D721Med (cell line): ENCODE measurements around the gene PEAR1.

Source experiments
- DNase-seq: peaks from one replicate; pipeline ENCODE4 v3.0.0; 2011; ENCODE audit warnings: low spot score; ENCODE audit not compliant: insufficient read length
- FAIRE-seq: peaks from 2 replicates; lab custom pipeline; 2011; peaks lifted over from hg19 to GRCh38; lab: Jason Lieb, UNC
- TF ChIP-seq, protein P1 (sequence below): IDR thresholded peaks from 2 replicates; pipeline ENCODE4 v1.5.1; 2012; ENCODE audit warnings: mild to moderate bottlenecking, control low read depth; ENCODE audit not compliant: insufficient read depth; ENCODE audit errors: missing control alignments

Gene PEAR1

DNA sequence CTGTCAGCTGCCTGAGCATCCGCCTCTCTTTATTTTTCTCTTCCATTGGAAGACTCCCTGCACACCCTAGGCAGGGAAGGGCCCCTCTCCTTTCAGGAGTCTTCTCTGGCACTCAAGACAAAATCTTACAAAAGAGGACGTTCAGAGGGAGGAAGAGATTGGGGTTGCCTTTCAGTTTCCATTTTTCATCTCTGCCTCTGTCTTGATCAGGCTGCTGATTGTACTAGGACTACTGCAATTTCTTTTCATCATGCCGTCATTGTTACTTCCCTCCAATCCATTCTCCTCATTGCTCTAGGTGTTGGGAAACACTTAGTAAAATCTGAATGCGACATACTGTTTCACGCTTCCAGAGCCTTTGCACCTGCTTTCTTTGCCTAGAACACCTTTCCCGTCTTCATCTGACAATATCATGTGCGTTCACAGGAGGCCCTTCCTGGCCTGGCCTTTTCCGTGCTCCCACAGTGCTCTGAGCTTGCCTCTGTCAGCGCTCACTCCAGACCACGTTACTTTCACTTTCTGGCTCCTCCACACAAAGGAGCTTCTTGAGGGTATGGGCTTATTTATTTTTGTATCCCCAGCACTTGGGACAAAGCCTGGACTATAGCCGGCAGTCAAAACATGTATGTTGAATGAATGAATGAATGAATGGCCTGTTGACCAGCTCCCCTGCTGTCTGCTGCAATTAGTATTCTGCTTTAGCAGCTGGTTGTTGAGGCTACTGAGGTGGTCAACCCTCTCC is 37.9 kb downstream of the PEAR1 start:
- FAIRE-seq (no peak), DNase-seq (no peak)
- TF ChIP-seq, protein P1, sequence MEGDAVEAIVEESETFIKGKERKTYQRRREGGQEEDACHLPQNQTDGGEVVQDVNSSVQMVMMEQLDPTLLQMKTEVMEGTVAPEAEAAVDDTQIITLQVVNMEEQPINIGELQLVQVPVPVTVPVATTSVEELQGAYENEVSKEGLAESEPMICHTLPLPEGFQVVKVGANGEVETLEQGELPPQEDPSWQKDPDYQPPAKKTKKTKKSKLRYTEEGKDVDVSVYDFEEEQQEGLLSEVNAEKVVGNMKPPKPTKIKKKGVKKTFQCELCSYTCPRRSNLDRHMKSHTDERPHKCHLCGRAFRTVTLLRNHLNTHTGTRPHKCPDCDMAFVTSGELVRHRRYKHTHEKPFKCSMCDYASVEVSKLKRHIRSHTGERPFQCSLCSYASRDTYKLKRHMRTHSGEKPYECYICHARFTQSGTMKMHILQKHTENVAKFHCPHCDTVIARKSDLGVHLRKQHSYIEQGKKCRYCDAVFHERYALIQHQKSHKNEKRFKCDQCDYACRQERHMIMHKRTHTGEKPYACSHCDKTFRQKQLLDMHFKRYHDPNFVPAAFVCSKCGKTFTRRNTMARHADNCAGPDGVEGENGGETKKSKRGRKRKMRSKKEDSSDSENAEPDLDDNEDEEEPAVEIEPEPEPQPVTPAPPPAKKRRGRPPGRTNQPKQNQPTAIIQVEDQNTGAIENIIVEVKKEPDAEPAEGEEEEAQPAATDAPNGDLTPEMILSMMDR: no peak

DNA sequence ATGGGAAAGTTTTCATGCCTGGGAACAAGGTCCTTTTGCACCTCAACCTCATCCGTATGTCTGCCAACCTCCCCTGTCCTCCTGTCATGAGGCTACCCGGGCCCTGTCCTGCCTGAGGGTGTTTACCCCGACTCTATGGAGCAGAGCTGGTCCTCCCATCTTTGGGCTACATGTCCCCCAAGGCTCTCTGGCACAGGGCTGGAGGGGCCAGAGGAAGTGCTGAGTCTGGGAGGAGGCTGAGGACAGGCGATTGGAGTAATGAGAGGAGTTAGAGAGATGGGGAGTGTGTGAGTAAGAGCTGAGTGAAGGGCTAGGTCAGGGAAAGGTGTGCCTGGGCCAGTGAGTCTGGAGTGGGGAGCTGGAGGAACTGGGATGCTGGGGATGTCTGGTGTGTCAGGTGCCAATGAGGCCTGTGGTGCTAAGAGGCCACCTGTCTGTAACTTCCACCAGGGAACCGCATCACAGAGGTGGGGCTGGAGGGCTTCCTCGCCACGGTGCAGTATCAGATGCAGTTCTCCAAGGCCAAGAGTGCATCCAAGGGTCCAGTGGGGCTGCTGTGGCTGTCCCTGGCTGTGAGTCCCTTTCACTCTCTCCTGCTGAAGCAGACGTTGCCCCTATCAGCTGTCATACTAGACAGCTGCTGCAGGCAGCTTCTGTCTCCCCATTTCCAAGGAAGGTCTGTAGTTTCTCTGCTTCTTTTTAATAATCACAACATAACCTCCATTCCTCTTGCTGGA is 38.6 kb downstream of the PEAR1 start:
- DNase-seq: no peak
- TF ChIP-seq, protein P1: no peak
- FAIRE-seq: no peak

DNA sequence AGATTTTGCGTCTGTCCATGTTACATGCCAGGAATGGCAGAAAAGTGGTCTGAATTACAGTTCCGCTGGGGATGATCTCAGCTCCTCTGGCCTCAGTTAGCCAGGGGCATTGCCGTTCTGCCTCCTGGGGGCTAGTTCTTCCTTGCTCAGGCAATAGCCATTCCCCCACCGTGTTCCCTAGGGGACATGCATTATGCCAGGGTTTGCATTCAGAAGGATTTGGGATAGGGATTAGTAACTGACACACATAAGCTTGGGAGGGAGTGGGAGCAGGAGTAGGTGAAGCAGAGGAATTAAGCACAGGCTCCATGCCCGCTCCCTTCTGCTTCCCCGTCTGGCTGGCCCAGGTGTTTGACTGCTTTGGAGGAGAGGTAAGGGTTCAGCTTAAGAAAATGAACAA is 39.6 kb downstream of the PEAR1 start:
- DNase-seq: peak; percentile 94
- TF ChIP-seq, protein P1: no peak
- FAIRE-seq: peak; percentile 86

DNA sequence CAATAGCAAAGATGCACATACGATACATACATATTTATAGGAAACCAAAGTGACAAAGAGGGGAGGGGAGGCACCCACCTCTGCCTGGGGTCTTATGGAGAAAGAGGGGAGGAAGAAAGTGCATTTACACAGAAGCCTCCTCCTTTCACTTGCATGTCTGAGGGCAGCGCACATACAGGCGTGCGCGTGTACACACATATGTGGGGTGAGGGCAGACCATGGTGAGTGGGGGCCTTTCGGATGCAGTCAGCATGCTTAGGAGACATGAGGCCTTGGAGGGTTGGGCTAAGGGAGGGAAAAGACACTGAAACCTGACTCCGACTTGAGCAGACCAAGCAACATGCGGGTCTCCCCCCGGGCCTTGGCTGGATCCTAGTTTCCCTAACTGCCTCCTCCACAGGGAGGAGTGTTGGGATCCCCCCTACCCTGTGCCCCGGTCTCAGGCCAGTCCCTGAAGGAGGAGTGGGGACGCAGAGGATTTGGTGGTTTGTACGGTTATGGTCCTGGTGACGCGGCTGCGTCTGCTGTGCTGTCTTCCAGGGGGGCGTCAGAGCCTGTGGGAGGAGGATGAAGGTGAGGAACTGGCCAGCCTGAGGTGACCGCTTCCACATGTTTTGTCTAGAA is 42.1 kb downstream of the PEAR1 start:
- TF ChIP-seq, protein P1: no peak
- DNase-seq (no peak), FAIRE-seq (no peak)

DNA sequence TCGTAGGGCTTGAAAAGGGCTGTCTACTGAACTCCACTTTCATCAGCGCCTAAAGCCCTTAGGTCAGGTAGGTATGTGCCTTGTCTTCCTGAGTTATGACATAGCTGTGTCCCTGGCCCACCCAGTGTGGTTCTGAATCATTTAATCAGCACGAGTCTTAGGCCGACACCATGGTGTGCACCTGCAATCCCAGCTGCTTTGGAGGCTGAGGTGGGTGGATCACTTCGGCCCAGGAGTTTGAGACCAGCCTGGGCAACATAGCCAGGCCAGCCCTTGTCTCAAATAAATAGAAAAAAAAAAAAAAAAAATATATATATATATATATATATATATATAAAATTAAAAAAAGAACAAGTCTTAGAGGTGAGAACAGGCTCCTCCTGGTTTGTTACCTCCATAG is 42.7 kb downstream of the PEAR1 start:
- no peak for DNase-seq
- no peak for FAIRE-seq
- TF ChIP-seq, protein P1: no peak

DNA sequence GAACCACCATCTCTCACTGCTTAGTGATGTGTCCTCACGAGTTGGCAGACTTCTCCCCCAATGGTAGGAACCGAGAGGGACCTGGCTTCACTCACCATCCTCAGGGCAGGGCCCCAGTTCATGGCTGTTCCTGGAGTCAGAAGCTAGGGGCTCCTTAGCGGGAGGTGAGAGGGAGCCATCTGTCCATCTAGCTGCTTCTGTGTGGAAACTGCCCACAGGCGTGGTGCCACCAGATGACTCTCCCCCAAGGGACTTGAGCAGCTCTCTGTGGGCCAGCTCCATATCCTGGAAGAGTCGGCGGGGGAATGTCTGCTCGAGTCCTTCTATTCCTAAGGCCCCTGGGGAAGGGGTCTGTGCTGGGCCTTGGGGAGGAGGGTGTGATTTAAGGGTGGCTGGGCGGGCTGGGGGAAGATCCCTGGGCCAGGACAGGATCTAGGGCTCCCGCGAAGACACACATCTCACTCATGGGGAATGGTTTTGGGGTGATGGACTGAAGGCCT is 43.3 kb downstream of the PEAR1 start:
- TF ChIP-seq, protein P1: no peak
- FAIRE-seq (no peak), DNase-seq (no peak)
